Activated naive CD8-positive, alpha-beta T cell (primary cell): ENCODE results near the gene LMNTD1.

Experiments used
- H3K27ac Mint-ChIP-seq: one replicate; pipeline ENCODE4 v1.8.0; 2021; ENCODE audit warnings: mixed read lengths
- H3K27me3 Mint-ChIP-seq: one replicate; pipeline ENCODE4 v1.8.0; 2021; ENCODE audit warnings: mixed read lengths
- H3K36me3 Mint-ChIP-seq: one replicate; pipeline ENCODE4 v1.8.0; 2021; ENCODE audit warnings: mixed read lengths
- H3K4me1 Mint-ChIP-seq: one replicate; pipeline ENCODE4 v1.8.0; 2021; ENCODE audit warnings: low read depth, mixed read lengths
- H3K4me3 Mint-ChIP-seq: one replicate; pipeline ENCODE4 v1.8.0; 2021; ENCODE audit warnings: mild to moderate bottlenecking, mixed read lengths
- H3K9me3 Mint-ChIP-seq: one replicate; pipeline ENCODE4 v1.8.0; 2021; ENCODE audit warnings: low read depth, mixed read lengths

LMNTD1 gene

DNA sequence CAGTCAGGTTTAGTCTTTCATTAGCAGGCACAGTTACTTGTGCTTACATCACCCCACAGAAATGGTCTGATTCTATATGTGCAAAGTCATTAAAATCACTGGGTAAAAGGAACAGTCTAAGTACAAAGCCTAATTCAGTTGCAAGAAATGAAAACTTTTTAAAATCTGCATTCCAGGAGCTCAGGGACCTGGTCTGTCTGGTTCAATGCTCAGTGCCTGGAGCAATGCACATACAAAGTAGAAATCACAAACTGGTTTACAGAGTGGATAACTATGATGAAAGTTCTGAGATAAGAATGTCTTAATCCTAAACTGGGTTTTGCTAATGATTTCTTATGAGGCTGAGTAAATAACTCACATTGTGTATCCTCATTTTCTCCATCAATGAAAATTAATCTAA lies 28.7 kb downstream of the LMNTD1 start:
- Mint-ChIP-seq H3K27ac (no peak overlapping the region), H3K36me3 (no peaks in the 10 kb centered on the region), H3K4me1 (no peaks in the 10 kb centered on the region), H3K27me3 (no peaks in the 10 kb centered on the region), H3K4me3 (no peak overlapping the region), H3K9me3 (no peaks in the 10 kb centered on the region)

GRCh38 chr12:25521625-25522256 lies 31.3 kb downstream of the LMNTD1 start:
- H3K27me3 Mint-ChIP-seq: peaks cover 1% of the 10 kb centered on the region
- no peaks in the 10 kb centered on the region for H3K36me3 Mint-ChIP-seq
- no peak overlapping the region for H3K27ac Mint-ChIP-seq
- peaks cover 4% of the 10 kb centered on the region for H3K4me1 Mint-ChIP-seq
- H3K9me3 Mint-ChIP-seq: no peaks in the 10 kb centered on the region
- H3K4me3 Mint-ChIP-seq: no peak overlapping the region

- Mint-ChIP-seq H3K27ac (peak overlapping the region; percentile 59), H3K4me3 (no peak overlapping the region), H3K27me3 (peaks cover 4% of the 10 kb centered on the region), H3K9me3 (no peaks in the 10 kb centered on the region), H3K36me3 (no peaks in the 10 kb centered on the region), H3K4me1 (peaks cover 4% of the 10 kb centered on the region)
Observed at GRCh38 chr12:25518512-25518911, 34.6 kb downstream of the LMNTD1 start.

GRCh38 chr12:25504744-25505143 lies 48.3 kb downstream of the LMNTD1 start:
- no peaks in the 10 kb centered on the region for H3K27me3 Mint-ChIP-seq
- no peak overlapping the region for H3K27ac Mint-ChIP-seq
- no peaks in the 10 kb centered on the region for H3K4me1 Mint-ChIP-seq
- H3K9me3 Mint-ChIP-seq: no peaks in the 10 kb centered on the region
- H3K4me3 Mint-ChIP-seq: no peak overlapping the region
- H3K36me3 Mint-ChIP-seq: no peaks in the 10 kb centered on the region

GRCh38 chr12:25503666-25504065 lies 49.4 kb downstream of the LMNTD1 start:
- H3K27ac Mint-ChIP-seq: no peak overlapping the region
- peaks cover 2% of the 10 kb centered on the region for H3K9me3 Mint-ChIP-seq
- H3K4me1 Mint-ChIP-seq: no peaks in the 10 kb centered on the region
- no peaks in the 10 kb centered on the region for H3K27me3 Mint-ChIP-seq
- H3K36me3 Mint-ChIP-seq: no peaks in the 10 kb centered on the region
- no peak overlapping the region for H3K4me3 Mint-ChIP-seq

- H3K27ac Mint-ChIP-seq: no peak overlapping the region
- H3K4me1 Mint-ChIP-seq: no peaks in the 10 kb centered on the region
- H3K4me3 Mint-ChIP-seq: no peak overlapping the region
- peaks cover 3% of the 10 kb centered on the region for H3K9me3 Mint-ChIP-seq
- H3K27me3 Mint-ChIP-seq: no peaks in the 10 kb centered on the region
- no peaks in the 10 kb centered on the region for H3K36me3 Mint-ChIP-seq
Observed at GRCh38 chr12:25502596-25502995, 50.5 kb downstream of the LMNTD1 start.

GRCh38 chr12:25502118-25502517 lies 51.0 kb downstream of the LMNTD1 start:
- H3K36me3 Mint-ChIP-seq: no peaks in the 10 kb centered on the region
- no peaks in the 10 kb centered on the region for H3K27me3 Mint-ChIP-seq
- H3K4me1 Mint-ChIP-seq: no peaks in the 10 kb centered on the region
- peaks cover 3% of the 10 kb centered on the region for H3K9me3 Mint-ChIP-seq
- H3K4me3 Mint-ChIP-seq: no peak overlapping the region
- no peak overlapping the region for H3K27ac Mint-ChIP-seq

DNA sequence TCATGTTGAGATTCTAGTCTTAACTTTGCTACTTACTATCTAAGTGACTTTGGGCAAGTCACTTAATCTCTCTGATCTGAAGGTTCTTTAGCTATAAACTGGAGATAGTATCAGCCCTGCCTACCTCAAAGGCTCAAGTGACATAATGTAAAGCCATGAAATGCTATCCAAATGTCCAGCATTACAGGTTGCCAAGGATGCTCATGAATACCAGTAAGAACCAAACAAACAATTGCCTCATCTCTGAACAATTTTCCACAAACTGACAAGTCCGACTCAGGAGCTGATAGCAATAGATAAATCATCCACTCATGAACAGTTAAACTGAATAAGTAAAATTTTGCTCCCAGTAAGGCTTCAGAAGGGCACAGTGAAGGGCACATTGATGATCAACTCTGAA lies 51.5 kb downstream of the LMNTD1 start:
- no peaks in the 10 kb centered on the region for H3K27me3 Mint-ChIP-seq
- H3K36me3 Mint-ChIP-seq: no peaks in the 10 kb centered on the region
- H3K9me3 Mint-ChIP-seq: peaks cover 3% of the 10 kb centered on the region
- no peaks in the 10 kb centered on the region for H3K4me1 Mint-ChIP-seq
- no peak overlapping the region for H3K4me3 Mint-ChIP-seq
- no peak overlapping the region for H3K27ac Mint-ChIP-seq

DNA sequence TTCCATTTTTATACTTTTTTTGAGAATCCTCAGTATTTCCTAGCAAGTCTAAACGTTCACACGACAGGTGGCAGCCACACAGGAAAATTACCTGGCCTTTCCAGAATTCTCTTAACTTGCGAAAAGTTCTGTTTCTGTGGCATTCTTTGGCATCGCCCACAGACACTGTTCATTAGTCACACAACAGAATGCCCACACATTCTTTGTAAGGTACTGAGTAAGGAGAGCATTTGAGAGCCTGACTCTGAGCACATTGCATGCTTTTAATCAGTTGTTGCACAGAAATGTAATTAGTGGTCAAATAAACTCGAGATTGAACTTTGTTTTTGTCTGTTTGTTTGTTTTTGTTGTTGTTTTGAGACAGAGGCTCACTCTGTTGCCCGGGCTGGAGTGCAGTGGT lies 52.4 kb downstream of the LMNTD1 start:
- Mint-ChIP-seq H3K36me3 (no peaks in the 10 kb centered on the region), H3K27me3 (no peaks in the 10 kb centered on the region), H3K4me3 (no peak overlapping the region), H3K9me3 (peaks cover 3% of the 10 kb centered on the region), H3K27ac (no peak overlapping the region), H3K4me1 (peaks cover 3% of the 10 kb centered on the region)

GRCh38 chr12:25497021-25497420 lies 56.1 kb downstream of the LMNTD1 start:
- H3K4me3 Mint-ChIP-seq: no peak overlapping the region
- no peaks in the 10 kb centered on the region for H3K27me3 Mint-ChIP-seq
- peaks cover 3% of the 10 kb centered on the region for H3K4me1 Mint-ChIP-seq
- no peaks in the 10 kb centered on the region for H3K36me3 Mint-ChIP-seq
- no peak overlapping the region for H3K27ac Mint-ChIP-seq
- peaks cover 3% of the 10 kb centered on the region for H3K9me3 Mint-ChIP-seq

DNA sequence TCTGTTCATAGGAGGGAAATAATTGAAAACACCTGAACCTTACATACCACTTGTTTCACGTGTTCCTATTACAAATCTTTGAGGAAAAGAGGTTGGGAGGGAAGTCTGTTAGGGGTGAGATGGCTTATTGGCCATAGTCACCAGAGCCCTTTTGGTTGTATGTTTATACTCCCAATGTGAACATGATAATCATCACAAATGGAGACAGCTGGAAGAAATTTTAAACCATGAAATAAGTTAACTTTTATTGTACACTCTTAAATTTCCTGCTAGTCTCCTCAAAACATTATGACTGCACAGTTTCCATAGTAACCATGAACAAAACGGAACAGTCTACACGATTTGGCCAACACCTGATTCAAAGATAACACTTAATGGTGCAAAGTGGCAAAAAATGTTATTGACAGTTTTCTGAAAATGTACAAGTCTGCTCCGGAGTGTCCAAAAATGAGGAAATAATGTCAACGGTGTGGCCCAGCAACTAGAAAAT lies 56.9 kb downstream of the LMNTD1 start:
- H3K4me3 Mint-ChIP-seq: no peak overlapping the region
- peaks cover 3% of the 10 kb centered on the region for H3K9me3 Mint-ChIP-seq
- H3K27me3 Mint-ChIP-seq: no peaks in the 10 kb centered on the region

GRCh38 chr12:25495331-25496097 lies 57.6 kb downstream of the LMNTD1 start:
- H3K9me3 Mint-ChIP-seq: peaks cover 3% of the 10 kb centered on the region
- no peak overlapping the region for H3K27ac Mint-ChIP-seq
- peaks cover 3% of the 10 kb centered on the region for H3K4me1 Mint-ChIP-seq
- no peak overlapping the region for H3K4me3 Mint-ChIP-seq
- no peaks in the 10 kb centered on the region for H3K27me3 Mint-ChIP-seq
- no peaks in the 10 kb centered on the region for H3K36me3 Mint-ChIP-seq

More for the DNA sequence above, 56.9 kb downstream of the LMNTD1 start:
- Mint-ChIP-seq H3K36me3 (no peaks in the 10 kb centered on the region), H3K27ac (no peak overlapping the region), H3K4me1 (peaks cover 3% of the 10 kb centered on the region)

DNA sequence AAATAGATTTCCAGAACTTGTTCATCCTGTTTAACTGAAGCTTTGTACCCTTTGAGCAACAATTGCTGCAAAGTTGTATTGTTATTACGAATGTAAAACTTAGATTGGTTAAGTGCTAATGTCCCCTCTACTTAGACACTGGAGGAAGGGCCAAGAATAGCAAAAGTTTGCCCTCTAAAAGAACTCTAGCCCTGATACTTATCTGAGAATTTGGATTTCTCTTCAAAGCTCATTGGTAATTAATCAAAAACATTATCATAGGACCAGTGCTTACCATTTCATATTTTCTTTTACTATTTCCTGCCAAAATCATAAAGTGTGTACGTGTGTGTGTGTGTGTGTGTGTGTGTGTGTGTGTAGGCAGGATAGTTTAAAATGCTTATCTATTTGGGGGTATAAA lies 58.2 kb downstream of the LMNTD1 start:
- peaks cover 3% of the 10 kb centered on the region for H3K4me1 Mint-ChIP-seq
- peaks cover 3% of the 10 kb centered on the region for H3K9me3 Mint-ChIP-seq
- no peaks in the 10 kb centered on the region for H3K27me3 Mint-ChIP-seq
- H3K36me3 Mint-ChIP-seq: no peaks in the 10 kb centered on the region
- H3K27ac Mint-ChIP-seq: no peak overlapping the region
- no peak overlapping the region for H3K4me3 Mint-ChIP-seq

DNA sequence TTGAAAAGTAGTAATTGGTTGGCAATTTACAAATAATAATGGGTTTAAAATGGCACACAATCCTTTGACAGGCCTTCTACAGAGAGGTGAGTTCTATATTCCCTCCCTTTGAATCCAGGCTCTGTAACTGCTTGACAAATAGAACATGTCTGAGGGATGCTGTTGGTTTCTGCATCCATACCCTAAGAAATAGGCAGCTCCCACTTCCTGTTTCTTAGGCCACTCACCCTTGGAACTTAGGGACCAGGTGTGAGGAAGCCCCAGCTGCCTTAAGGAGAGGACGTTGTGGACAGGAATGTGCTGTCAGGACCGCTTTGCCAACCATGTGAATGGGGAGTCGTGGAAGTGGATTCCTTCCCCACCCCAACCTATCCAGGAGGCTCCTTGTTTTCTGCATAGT lies 59.4 kb downstream of the LMNTD1 start:
- Mint-ChIP-seq H3K27ac (no peak overlapping the region), H3K4me1 (peaks cover 3% of the 10 kb centered on the region), H3K9me3 (peaks cover 2% of the 10 kb centered on the region), H3K4me3 (no peak overlapping the region), H3K36me3 (no peaks in the 10 kb centered on the region), H3K27me3 (no peaks in the 10 kb centered on the region)

DNA sequence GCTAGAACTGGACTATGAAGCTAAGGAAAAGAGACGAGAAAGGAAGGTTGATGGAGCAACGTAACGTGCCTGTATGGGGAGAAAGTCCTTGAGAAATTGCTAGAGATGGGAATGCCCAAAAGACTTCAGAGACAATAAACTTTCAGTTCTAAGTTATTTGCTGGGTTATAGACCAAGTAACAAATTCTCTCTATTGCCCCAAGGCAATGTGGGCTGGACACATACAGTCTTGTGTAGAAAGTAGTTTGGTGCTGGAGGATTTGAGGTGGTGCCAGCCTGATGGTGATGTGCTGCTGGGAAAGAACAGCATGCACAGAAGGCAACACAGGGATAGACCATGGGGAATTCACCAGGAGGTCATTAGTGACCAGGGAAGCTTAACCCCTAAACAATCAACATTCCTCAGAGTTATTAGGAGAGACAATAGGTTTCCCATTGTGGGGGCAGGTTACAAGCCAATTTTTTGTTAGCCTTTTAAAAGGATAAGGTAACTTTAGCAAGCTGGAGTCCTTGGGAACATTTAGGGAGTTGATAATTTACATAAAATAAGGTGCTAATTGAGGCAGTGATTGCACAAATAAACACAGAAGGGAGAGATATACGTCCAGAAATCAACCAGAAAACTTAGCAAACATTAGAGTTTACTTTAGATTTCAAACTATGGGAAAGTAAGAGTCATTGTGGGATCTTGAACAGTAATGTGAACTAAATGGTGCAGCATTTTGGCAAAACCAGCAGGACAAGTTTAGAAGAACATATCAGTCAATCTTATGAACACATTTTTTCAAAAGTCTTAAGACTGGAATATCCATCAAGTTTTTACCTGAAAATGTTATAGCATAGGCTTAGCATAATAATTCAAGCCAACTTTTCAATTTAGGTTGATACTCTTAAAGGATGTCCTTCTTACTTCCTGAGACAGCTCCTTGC lies 61.4 kb downstream of the LMNTD1 start:
- Mint-ChIP-seq H3K4me1 (peaks cover 3% of the 10 kb centered on the region), H3K4me3 (no peak overlapping the region), H3K36me3 (peaks cover 2% of the 10 kb centered on the region), H3K27ac (no peak overlapping the region), H3K9me3 (no peaks in the 10 kb centered on the region), H3K27me3 (no peaks in the 10 kb centered on the region)
